ENCODE results near the gene PDE7B.

GRCh38 chr6:136148523-136148922, 297.0 kb downstream of the PDE7B start:
- TF ChIP-seq YY1 (IDR thresholded peaks at IDR 0.05; ENCODE audit: low read depth, low read length) (no peak), RXRA (IDR thresholded peaks at IDR 0.05; ENCODE audit: insufficient read depth, low read depth, low read length) (no peak)

All from H1 (cell line).